ENCODE results near the gene TNFAIP8L2. TPM values are rescaled to one million over a fixed set of nuclear protein-coding genes. Genes with fewer than 3 reads are reported as not detected.

Gene TNFAIP8L2
- total and polyA plus RNA-seq, 4 donors, result 3.4 to 31.8 (median 19.0) TPM

Other genes with a start within 250 kb of the TNFAIP8L2 start
- 10 to 100 TPM; 40.7 to 56.2 TPM for gene SETDB1, start 230.3 kb upstream of the TNFAIP8L2 start, total RNA-seq
- gene SETDB1, start 230.3 kb upstream of the TNFAIP8L2 start, polyA plus RNA-seq, result 10 to 100 TPM; 20.0 to 24.4 TPM
- 100 to 1,000 TPM; 194 to 237 TPM for gene CERS2, start 181.8 kb upstream of the TNFAIP8L2 start, total RNA-seq
- gene CERS2, start 181.8 kb upstream of the TNFAIP8L2 start, polyA plus RNA-seq, result 100 to 1,000 TPM; 155 to 308 TPM
- gene ANXA9, start 174.4 kb upstream of the TNFAIP8L2 start, total RNA-seq, result 1 to 10 TPM in 1 of 2 donors, under 1 TPM in 1; 0.68 to 1.0 TPM
- gene ANXA9, start 174.4 kb upstream of the TNFAIP8L2 start, polyA plus RNA-seq, result 1 to 10 TPM in 1 of 2 donors, under 1 TPM in 1; 0.37 to 1.3 TPM
- 10 to 100 TPM; 23.4 to 31.0 TPM for gene MINDY1, start 149.7 kb upstream of the TNFAIP8L2 start, total RNA-seq
- 10 to 100 TPM in 1 of 2 donors, 1 to 10 TPM in 1; 7.8 to 10.1 TPM for gene MINDY1, start 149.7 kb upstream of the TNFAIP8L2 start, polyA plus RNA-seq
- 10 to 100 TPM; 12.9 to 20.6 TPM for gene PRUNE1, start 148.2 kb upstream of the TNFAIP8L2 start, total RNA-seq
- gene PRUNE1, start 148.2 kb upstream of the TNFAIP8L2 start, polyA plus RNA-seq, result 10 to 100 TPM in 1 of 2 donors, 1 to 10 TPM in 1; 8.7 to 12.5 TPM
- gene BNIPL, start 120.1 kb upstream of the TNFAIP8L2 start, total RNA-seq, result 1 to 10 TPM; 2.8 to 8.6 TPM
- 10 to 100 TPM in 1 of 2 donors, 1 to 10 TPM in 1; 1.9 to 12.2 TPM for gene BNIPL, start 120.1 kb upstream of the TNFAIP8L2 start, polyA plus RNA-seq
- 1 to 10 TPM; 4.3 to 4.9 TPM for gene C1orf56, start 108.9 kb upstream of the TNFAIP8L2 start, total RNA-seq
- 1 to 10 TPM; 2.3 to 3.5 TPM for gene C1orf56, start 108.9 kb upstream of the TNFAIP8L2 start, polyA plus RNA-seq
- 100 to 1,000 TPM in 1 of 2 donors, 10 to 100 TPM in 1; 87.7 to 103 TPM for gene CDC42SE1, start 97.0 kb upstream of the TNFAIP8L2 start, total RNA-seq
- gene CDC42SE1, start 97.0 kb upstream of the TNFAIP8L2 start, polyA plus RNA-seq, result 100 to 1,000 TPM in 1 of 2 donors, 10 to 100 TPM in 1; 38.4 to 147 TPM
- gene MLLT11, start 96.3 kb upstream of the TNFAIP8L2 start, total RNA-seq, result 1 to 10 TPM; 1.2 to 1.3 TPM
- 1 to 10 TPM in 1 of 2 donors, under 1 TPM in 1; 0.96 to 1.4 TPM for gene MLLT11, start 96.3 kb upstream of the TNFAIP8L2 start, polyA plus RNA-seq
- 10 to 100 TPM; 10.5 to 16.0 TPM for gene GABPB2, start 85.9 kb upstream of the TNFAIP8L2 start, total RNA-seq
- gene GABPB2, start 85.9 kb upstream of the TNFAIP8L2 start, polyA plus RNA-seq, result 1 to 10 TPM; 4.4 to 5.2 TPM
- gene SEMA6C, start 10.0 kb upstream of the TNFAIP8L2 start, total RNA-seq, result 1 to 10 TPM; 6.4 to 9.8 TPM
- gene SEMA6C, start 10.0 kb upstream of the TNFAIP8L2 start, polyA plus RNA-seq, result 1 to 10 TPM; 6.3 to 6.7 TPM
- gene LYSMD1, start 9.3 kb downstream of the TNFAIP8L2 start, total RNA-seq, result 10 to 100 TPM in 1 of 2 donors, 1 to 10 TPM in 1; 4.9 to 12.7 TPM
- 1 to 10 TPM; 5.1 to 5.3 TPM for gene LYSMD1, start 9.3 kb downstream of the TNFAIP8L2 start, polyA plus RNA-seq
- 10 to 100 TPM; 30.0 to 31.3 TPM for gene SCNM1, start 9.5 kb downstream of the TNFAIP8L2 start, total RNA-seq
- gene SCNM1, start 9.5 kb downstream of the TNFAIP8L2 start, polyA plus RNA-seq, result 10 to 100 TPM; 50.7 to 73.8 TPM
- gene TMOD4, start 19.3 kb downstream of the TNFAIP8L2 start, total RNA-seq, result under 1 TPM in 1 of 2 donors, not detected in 1; 0.83 TPM
- under 1 TPM; 0.18 to 0.31 TPM for gene TMOD4, start 19.3 kb downstream of the TNFAIP8L2 start, polyA plus RNA-seq
- 10 to 100 TPM; 30.7 to 30.9 TPM for gene VPS72, start 33.5 kb downstream of the TNFAIP8L2 start, total RNA-seq
- 10 to 100 TPM; 28.6 to 39.1 TPM for gene VPS72, start 33.5 kb downstream of the TNFAIP8L2 start, polyA plus RNA-seq
- gene PIP5K1A, start 41.9 kb downstream of the TNFAIP8L2 start, total RNA-seq, result 100 to 1,000 TPM in 1 of 2 donors, 10 to 100 TPM in 1; 47.6 to 120 TPM
- gene PIP5K1A, start 41.9 kb downstream of the TNFAIP8L2 start, polyA plus RNA-seq, result 10 to 100 TPM; 21.7 to 27.4 TPM
- gene PSMD4, start 98.1 kb downstream of the TNFAIP8L2 start, total RNA-seq, result 100 to 1,000 TPM in 1 of 2 donors, 10 to 100 TPM in 1; 96.9 to 147 TPM
- 100 to 1,000 TPM; 209 to 212 TPM for gene PSMD4, start 98.1 kb downstream of the TNFAIP8L2 start, polyA plus RNA-seq
- gene ZNF687, start 125.7 kb downstream of the TNFAIP8L2 start, total RNA-seq, result 10 to 100 TPM; 14.0 to 31.2 TPM
- gene ZNF687, start 125.7 kb downstream of the TNFAIP8L2 start, polyA plus RNA-seq, result 10 to 100 TPM in 1 of 2 donors, 1 to 10 TPM in 1; 9.6 to 13.7 TPM
- gene PI4KB, start 170.8 kb downstream of the TNFAIP8L2 start, total RNA-seq, result 10 to 100 TPM; 48.3 to 65.2 TPM
- gene PI4KB, start 170.8 kb downstream of the TNFAIP8L2 start, polyA plus RNA-seq, result 10 to 100 TPM; 25.0 to 42.3 TPM
- gene RFX5, start 190.6 kb downstream of the TNFAIP8L2 start, total RNA-seq, result 10 to 100 TPM; 40.2 to 40.3 TPM
- 10 to 100 TPM; 16.6 to 29.0 TPM for gene RFX5, start 190.6 kb downstream of the TNFAIP8L2 start, polyA plus RNA-seq
- 100 to 1,000 TPM; 195 to 282 TPM for gene SELENBP1, start 216.1 kb downstream of the TNFAIP8L2 start, total RNA-seq
- 100 to 1,000 TPM in 1 of 2 donors, 10 to 100 TPM in 1; 84.1 to 177 TPM for gene SELENBP1, start 216.1 kb downstream of the TNFAIP8L2 start, polyA plus RNA-seq
- 100 to 1,000 TPM; 123 to 247 TPM for gene PSMB4, start 242.9 kb downstream of the TNFAIP8L2 start, total RNA-seq
- gene PSMB4, start 242.9 kb downstream of the TNFAIP8L2 start, polyA plus RNA-seq, result 100 to 1,000 TPM; 373 to 452 TPM

All from lung (tissue), 4 donors.